Activated naive CD8-positive, alpha-beta T cell treated with anti-CD3 and anti-CD28 coated beads, Interleukin-2, amount 10 ng/mL, durations not matched to agents 7 days and 5 days (primary cell): ENCODE measurements around the gene CXXC5. TPM values are rescaled to one million over a fixed set of nuclear protein-coding genes. Genes with fewer than 3 reads are reported as not detected.
"Not testable (repeated sequence)": the region's sequence is repeated elsewhere in the genome, so short reads cannot be mapped to it uniquely, and the experiment has no call there.

Experiments
- ATAC-seq: fragments of 150-1000 bp; cut with Tn5 transposase; one replicate; pipeline ENCODE4 v1.10.0; 2021; ENCODE audit warnings: low read depth, moderate library complexity
- POLR2A ChIA-PET: fragments of 350-600 bp; sonication (Branson Sonifier 250); formaldehyde crosslinking; loops from one replicate; lab custom pipeline; 2021; ENCODE audit warnings: antibody characterized with exemption; lab: Charles Lee
- DNase-seq: peaks from one replicate; pipeline ENCODE4 v3.0.0; 2021
- H3K27ac Mint-ChIP-seq: one replicate; pipeline ENCODE4 v1.8.0; 2022; ENCODE audit warnings: mild to moderate bottlenecking, mixed read lengths
- H3K27me3 Mint-ChIP-seq: one replicate; pipeline ENCODE4 v1.8.0; 2022; ENCODE audit warnings: mild to moderate bottlenecking, moderate library complexity, mixed read lengths
- H3K36me3 Mint-ChIP-seq: one replicate; pipeline ENCODE4 v1.8.0; 2021; ENCODE audit warnings: mild to moderate bottlenecking, mixed read lengths
- H3K4me1 Mint-ChIP-seq: one replicate; pipeline ENCODE4 v1.8.0; 2021; ENCODE audit warnings: mixed read lengths
- H3K4me3 Mint-ChIP-seq: one replicate; pipeline ENCODE4 v1.8.0; 2022; ENCODE audit warnings: mild to moderate bottlenecking, moderate library complexity, mixed read lengths
- H3K9me3 Mint-ChIP-seq: one replicate; pipeline ENCODE4 v1.8.0; 2021; ENCODE audit warnings: mixed read lengths
- total RNA-seq, 2 experiments: library from RNA; stranded (reverse); gene quantifications; one replicate each; pipeline ENCODE4 v1.2.3, GENCODE V29; 2021

The CXXC5 gene
- total RNA-seq, 2 experiments from 2014 or later, result 3.5 to 4.6 TPM

- Mint-ChIP-seq H3K27ac (no peak overlapping the region), H3K4me1 (peaks cover 13% of the 10 kb centered on the region), H3K4me3 (no peak overlapping the region), H3K9me3 (no peaks in the 10 kb centered on the region), H3K27me3 (peaks cover 18% of the 10 kb centered on the region), H3K36me3 (no peaks in the 10 kb centered on the region)
- ATAC-seq (no peak), DNase-seq (no peak)
- POLR2A ChIA-PET, result no interaction called here
Measured at GRCh38 chr5:139707445-139708003, 59.4 kb downstream of the CXXC5 start.

- POLR2A ChIA-PET, result no interaction called here
- DNase-seq, result no peak
- Mint-ChIP-seq H3K9me3 (no peaks in the 10 kb centered on the region), H3K36me3 (no peaks in the 10 kb centered on the region), H3K27ac (no peak overlapping the region), H3K27me3 (peaks cover 17% of the 10 kb centered on the region), H3K4me3 (no peak overlapping the region), H3K4me1 (peaks cover 13% of the 10 kb centered on the region)
- ATAC-seq, result no peak
Measured at GRCh38 chr5:139708434-139708861, 60.3 kb downstream of the CXXC5 start.

DNA sequence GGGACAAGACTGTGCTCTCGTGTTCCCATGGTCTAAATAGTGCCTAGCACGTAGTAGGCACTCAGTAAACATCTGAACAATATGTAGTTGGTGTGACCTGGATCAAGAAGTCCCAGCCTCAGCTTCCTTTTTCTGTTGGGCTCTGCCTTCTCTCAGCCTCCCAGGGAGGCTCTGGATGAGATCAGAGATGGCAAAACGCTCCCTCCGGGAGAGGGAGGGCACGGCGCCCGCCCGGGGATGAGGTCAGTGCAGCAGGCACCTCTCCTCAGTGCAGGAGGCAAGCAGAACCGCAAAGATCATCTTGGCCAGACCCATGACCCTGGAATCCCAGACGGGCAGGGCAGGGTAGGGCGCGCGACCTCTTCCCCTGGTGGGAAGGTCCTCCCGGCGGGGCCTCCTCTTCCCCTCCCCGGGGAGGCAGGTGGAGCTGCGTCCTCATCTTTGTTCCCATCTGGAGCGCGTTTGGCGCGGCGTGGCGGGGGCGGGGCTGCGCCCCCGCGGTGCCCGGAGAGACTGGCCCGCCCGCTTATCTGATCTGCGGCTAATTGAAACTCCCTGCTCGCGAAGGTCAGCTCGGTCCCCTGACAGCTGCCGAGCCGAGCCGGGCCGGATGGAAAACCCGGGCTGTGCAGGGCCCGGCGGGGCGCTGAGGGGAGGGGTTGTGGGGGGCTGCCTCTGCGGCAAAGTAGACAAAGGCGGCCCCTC lies 60.9 kb downstream of the CXXC5 start:
- Mint-ChIP-seq H3K36me3 (no peaks in the 10 kb centered on the region), H3K4me1 (peaks cover 11% of the 10 kb centered on the region)
- POLR2A ChIA-PET, result interaction anchor here (1.4 kb wide), 1 partner anchor 21 kb away, joined by 3 read pairs; no protein-coding TSS in a partner anchor

DNA sequence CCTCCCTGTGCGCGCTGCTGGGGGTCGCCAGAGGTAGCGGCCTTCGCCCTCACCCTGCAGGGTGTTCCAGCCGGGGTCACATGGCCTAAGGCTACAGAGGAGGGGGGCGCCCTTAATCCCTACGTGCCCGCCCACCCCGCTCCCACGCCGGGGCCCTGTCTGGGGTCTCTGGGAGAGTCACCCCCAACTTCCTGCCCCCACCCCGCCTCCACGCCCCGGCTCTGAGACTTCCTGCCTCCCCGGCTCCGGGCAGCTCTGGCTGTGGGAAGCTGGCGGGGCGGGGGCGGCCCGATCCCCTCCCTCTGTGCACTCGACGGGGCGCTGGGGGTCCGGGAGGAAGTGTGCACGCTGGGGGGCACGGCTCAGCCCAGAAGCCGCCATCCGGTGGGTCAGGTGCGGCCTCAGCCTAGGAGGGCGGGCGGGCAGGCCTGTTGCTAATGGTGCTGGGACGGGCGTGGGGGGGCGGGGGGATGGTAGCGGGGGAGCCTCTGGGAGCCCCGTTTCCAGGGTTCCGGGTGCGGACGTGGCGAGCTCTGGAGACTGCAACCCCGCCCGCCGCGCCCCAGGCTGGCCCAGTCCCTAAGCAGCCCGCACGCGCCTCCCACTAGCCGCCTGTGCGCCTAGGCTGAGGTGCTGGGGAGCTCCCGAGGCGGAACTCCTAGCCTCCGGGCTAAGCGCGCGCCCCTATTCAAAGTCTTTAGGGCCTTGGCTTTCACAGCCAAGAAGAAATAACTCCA lies 61.6 kb downstream of the CXXC5 start:
- ATAC-seq (peak; percentile 14), DNase-seq (peak; percentile 55)
- peaks cover 14% of the 10 kb centered on the region for H3K27me3 Mint-ChIP-seq
- POLR2A ChIA-PET, result interaction anchor here (0.6 to 1.6 kb wide), 4 partner anchors 9 to 130 kb away, joined by 3 to 6 read pairs (median 4); no protein-coding TSS in a partner anchor
- no peaks in the 10 kb centered on the region for H3K9me3 Mint-ChIP-seq
- peaks cover 11% of the 10 kb centered on the region for H3K4me1 Mint-ChIP-seq
- H3K4me3 Mint-ChIP-seq, result peak overlapping the region; percentile 61
- H3K36me3 Mint-ChIP-seq, result no peaks in the 10 kb centered on the region
- H3K27ac Mint-ChIP-seq, result no peak overlapping the region

More for the DNA sequence above, 60.9 kb downstream of the CXXC5 start:
- Mint-ChIP-seq H3K9me3 (no peaks in the 10 kb centered on the region), H3K27ac (no peak overlapping the region), H3K27me3 (peaks cover 14% of the 10 kb centered on the region), H3K4me3 (no peak overlapping the region)
- no peak for ATAC-seq
- DNase-seq, result no peak

DNA sequence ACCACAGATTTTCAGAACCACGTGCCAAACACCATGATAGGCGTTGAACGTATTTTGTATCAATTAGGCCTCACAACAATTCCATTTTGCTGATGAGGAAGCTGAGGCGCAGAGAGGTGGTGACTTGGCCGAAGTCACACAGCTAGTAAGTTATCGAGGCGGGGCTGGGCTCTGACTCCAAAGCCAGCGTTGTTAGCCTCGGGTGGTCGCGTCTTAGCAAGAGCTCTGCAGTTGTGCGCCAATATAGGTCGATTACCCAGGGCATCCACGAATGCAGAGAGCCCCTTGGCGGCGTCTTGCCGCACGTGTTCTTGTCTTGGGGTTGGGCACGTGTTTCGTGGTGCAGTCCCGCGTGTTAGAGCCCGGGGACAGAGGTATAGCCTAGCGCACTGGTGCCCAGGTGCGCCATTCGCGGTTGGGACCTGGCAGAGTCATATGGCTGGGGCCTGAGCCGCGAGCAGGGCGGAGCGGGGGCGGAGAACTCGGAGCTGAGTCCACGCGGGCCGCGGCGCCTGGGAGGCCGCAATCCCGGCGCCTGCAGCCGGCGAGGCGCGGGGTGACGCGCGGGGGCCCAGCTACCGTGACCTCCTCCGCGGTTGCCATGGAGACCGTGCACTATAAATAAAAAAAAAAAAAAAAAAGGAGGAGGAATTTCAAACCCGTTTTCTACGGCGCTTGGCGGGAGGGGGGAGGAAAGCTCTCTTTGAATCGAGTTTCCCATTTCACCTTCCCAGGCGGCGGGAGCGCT lies 62.3 kb downstream of the CXXC5 start:
- H3K27ac Mint-ChIP-seq, result no peak overlapping the region
- POLR2A ChIA-PET, result interaction anchor here (0.5 to 1.6 kb wide), 11 partner anchors 9 to 253 kb away, joined by 3 to 6 read pairs (median 3); no protein-coding TSS in a partner anchor
- DNase-seq (peak; percentile 66), ATAC-seq (peak; percentile 28)
- no peaks in the 10 kb centered on the region for H3K36me3 Mint-ChIP-seq
- peak overlapping the region; percentile 79 for H3K4me3 Mint-ChIP-seq
- peaks cover 9% of the 10 kb centered on the region for H3K4me1 Mint-ChIP-seq
- peaks cover 12% of the 10 kb centered on the region for H3K27me3 Mint-ChIP-seq
- no peaks in the 10 kb centered on the region for H3K9me3 Mint-ChIP-seq

DNA sequence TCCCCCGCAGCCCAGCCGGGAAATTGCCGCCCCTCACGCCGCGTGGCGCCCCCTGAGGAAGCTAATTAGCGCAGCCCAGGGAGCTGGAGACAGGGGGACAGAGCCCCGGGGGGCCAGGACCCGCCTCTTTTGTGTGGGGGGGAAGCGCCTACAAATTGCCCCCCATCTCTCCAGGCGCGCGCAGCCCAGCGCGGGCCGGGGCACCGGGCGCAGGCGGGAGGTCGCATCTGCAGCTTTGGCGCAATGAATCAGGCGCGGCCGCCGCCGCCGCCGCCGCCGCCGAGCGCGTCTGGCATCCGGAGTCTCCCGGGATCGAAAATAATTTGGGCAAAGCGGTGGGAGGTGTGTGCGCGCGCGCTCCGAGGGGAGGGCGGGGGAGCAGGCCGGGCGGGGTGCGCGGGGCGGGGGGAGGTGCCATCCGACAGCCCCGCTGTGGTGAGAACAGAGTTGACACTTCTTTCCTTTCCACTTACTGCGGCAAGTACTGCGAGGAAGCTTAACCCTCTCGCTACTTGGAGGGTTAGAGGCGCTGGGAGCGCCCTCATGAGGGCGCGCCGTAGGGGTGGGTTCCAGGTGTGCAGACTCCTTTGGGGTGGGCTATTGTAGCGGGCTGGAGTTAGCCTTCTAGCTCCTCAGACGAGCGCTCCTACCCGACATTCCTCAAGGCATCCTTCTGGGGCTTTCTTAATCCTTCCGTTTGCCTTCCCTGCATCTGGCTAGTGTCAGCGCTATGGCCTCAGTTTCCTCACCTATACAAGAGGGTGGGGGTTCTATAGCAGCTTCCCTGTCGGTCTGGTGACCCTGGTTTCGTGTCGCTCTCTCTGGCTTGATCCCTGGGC lies 63.1 kb downstream of the CXXC5 start:
- DNase-seq, result peak; percentile 65
- H3K27ac Mint-ChIP-seq, result no peak overlapping the region
- no peaks in the 10 kb centered on the region for H3K36me3 Mint-ChIP-seq
- POLR2A ChIA-PET, result interaction anchor here (0.7 to 1.6 kb wide), 6 partner anchors 14 to 254 kb away, joined by 3 to 5 read pairs (median 4); no protein-coding TSS in a partner anchor
- H3K27me3 Mint-ChIP-seq, result peaks cover 11% of the 10 kb centered on the region
- peak; percentile 76 for ATAC-seq
- peaks cover 9% of the 10 kb centered on the region for H3K4me1 Mint-ChIP-seq
- H3K4me3 Mint-ChIP-seq, result peak overlapping the region; percentile 79
- H3K9me3 Mint-ChIP-seq, result no peaks in the 10 kb centered on the region

GRCh38 chr5:139711906-139712224 lies 63.7 kb downstream of the CXXC5 start:
- no peak overlapping the region for H3K27ac Mint-ChIP-seq
- peaks cover 9% of the 10 kb centered on the region for H3K4me1 Mint-ChIP-seq

GRCh38 chr5:139712412-139712811 lies 64.3 kb downstream of the CXXC5 start:
- H3K4me3 Mint-ChIP-seq, result no peak overlapping the region

More at GRCh38 chr5:139711906-139712224, 63.7 kb downstream of the CXXC5 start:
- Mint-ChIP-seq H3K4me3 (peak overlapping the region; percentile 79), H3K36me3 (no peaks in the 10 kb centered on the region), H3K27me3 (peaks cover 11% of the 10 kb centered on the region), H3K9me3 (no peaks in the 10 kb centered on the region)
- ATAC-seq, result no peak
- POLR2A ChIA-PET, result interaction anchor here (1.2 to 1.5 kb wide), 2 partner anchors 60 to 73 kb away, joined by 4 to 5 read pairs; no protein-coding TSS in a partner anchor
- DNase-seq, result no peak

GRCh38 chr5:139713898-139714297 lies 65.7 kb downstream of the CXXC5 start:
- not testable (repeated sequence) for H3K4me3 Mint-ChIP-seq, H3K4me1 Mint-ChIP-seq, H3K27ac Mint-ChIP-seq, H3K9me3 Mint-ChIP-seq, ATAC-seq, DNase-seq, H3K36me3 Mint-ChIP-seq
- peaks cover 11% of the 10 kb centered on the region for H3K27me3 Mint-ChIP-seq
- POLR2A ChIA-PET, result interaction anchor here (0.7 kb wide), 2 partner anchors 47 to 200 kb away, joined by 3 to 4 read pairs; no protein-coding TSS in a partner anchor

More at GRCh38 chr5:139712412-139712811, 64.3 kb downstream of the CXXC5 start:
- H3K9me3 Mint-ChIP-seq, result no peaks in the 10 kb centered on the region
- H3K36me3 Mint-ChIP-seq, result no peaks in the 10 kb centered on the region
- H3K27ac Mint-ChIP-seq, result no peak overlapping the region
- POLR2A ChIA-PET, result no interaction called here
- ATAC-seq (no peak), DNase-seq (no peak)
- H3K4me1 Mint-ChIP-seq, result peaks cover 9% of the 10 kb centered on the region
- H3K27me3 Mint-ChIP-seq, result peaks cover 11% of the 10 kb centered on the region

DNA sequence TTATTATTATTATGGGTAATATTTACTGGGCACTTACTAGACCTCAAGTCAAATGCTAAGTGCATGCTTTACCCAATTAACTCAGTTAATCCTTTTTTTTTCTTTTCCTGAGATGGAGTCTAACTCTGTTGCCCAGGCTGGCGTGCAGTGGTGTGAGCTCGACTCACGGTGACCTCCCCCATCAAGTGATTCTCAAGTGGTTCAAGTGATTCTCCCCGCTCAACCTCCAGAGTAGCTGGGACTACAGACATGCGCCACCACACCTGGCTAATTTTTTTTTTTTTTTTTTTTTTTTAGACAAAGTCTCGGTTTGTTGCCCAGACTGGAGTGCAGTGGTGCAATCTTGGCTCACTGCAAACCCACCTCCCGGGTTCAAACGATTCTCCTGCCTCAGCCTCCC lies 69.1 kb downstream of the CXXC5 start:
- Mint-ChIP-seq H3K4me1 (no peaks in the 10 kb centered on the region), H3K9me3 (peaks cover 11% of the 10 kb centered on the region), H3K27me3 (peaks cover 12% of the 10 kb centered on the region), H3K4me3 (no peak overlapping the region), H3K36me3 (peaks cover 4% of the 10 kb centered on the region), H3K27ac (no peak overlapping the region)
- no peak for DNase-seq
- POLR2A ChIA-PET, result no interaction called here
- ATAC-seq, result no peak

- H3K27ac Mint-ChIP-seq, ATAC-seq, POLR2A ChIA-PET, H3K27me3 Mint-ChIP-seq, H3K4me3 Mint-ChIP-seq, H3K4me1 Mint-ChIP-seq, DNase-seq, H3K36me3 Mint-ChIP-seq: not testable (repeated sequence)
- H3K9me3 Mint-ChIP-seq, result peaks cover 11% of the 10 kb centered on the region
Measured at GRCh38 chr5:139718403-139718802, 70.3 kb downstream of the CXXC5 start.

GRCh38 chr5:139719970-139720369 lies 71.8 kb downstream of the CXXC5 start:
- H3K36me3 Mint-ChIP-seq, H3K4me3 Mint-ChIP-seq, ATAC-seq, DNase-seq, POLR2A ChIA-PET, H3K27me3 Mint-ChIP-seq, H3K27ac Mint-ChIP-seq, H3K4me1 Mint-ChIP-seq: not testable (repeated sequence)
- H3K9me3 Mint-ChIP-seq, result peaks cover 11% of the 10 kb centered on the region
